ENCODE results near the gene CROT.

DNA sequence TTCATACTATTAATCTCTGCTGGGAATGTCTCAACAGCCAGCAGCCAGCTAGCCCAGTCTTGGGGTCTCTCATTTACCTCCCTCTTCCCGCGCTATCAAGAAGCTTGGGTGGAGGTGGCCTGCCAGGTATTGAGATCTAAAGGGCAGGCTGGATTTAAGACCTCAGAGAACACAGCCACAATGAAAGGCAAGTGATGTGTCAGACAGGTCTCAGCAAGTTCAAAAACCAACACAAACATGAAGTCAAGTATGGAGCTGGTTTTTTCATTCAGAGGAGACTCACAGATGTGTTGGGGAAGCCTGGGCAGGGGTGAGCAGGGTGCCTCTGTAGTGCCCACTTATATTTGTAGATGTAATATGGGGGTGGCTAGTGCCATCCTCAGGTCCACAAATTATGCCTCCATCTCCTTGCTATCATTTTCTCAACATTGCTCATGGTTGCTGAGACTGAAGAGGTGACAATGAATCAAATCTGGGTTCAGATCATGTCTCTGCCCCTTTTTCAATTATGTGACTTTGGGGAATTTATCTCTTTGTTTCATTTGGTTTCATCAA, 27.7 kb upstream of the CROT start:
- TF ChIP-seq, protein P1, sequence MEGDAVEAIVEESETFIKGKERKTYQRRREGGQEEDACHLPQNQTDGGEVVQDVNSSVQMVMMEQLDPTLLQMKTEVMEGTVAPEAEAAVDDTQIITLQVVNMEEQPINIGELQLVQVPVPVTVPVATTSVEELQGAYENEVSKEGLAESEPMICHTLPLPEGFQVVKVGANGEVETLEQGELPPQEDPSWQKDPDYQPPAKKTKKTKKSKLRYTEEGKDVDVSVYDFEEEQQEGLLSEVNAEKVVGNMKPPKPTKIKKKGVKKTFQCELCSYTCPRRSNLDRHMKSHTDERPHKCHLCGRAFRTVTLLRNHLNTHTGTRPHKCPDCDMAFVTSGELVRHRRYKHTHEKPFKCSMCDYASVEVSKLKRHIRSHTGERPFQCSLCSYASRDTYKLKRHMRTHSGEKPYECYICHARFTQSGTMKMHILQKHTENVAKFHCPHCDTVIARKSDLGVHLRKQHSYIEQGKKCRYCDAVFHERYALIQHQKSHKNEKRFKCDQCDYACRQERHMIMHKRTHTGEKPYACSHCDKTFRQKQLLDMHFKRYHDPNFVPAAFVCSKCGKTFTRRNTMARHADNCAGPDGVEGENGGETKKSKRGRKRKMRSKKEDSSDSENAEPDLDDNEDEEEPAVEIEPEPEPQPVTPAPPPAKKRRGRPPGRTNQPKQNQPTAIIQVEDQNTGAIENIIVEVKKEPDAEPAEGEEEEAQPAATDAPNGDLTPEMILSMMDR (IDR thresholded peaks at IDR 0.05 in 4 of 5, conservative IDR thresholded peaks at IDR 0.05 in 1 of 5): no peak
- TF ChIP-seq POLR2A (IDR thresholded peaks at IDR 0.05): no peak
